Pancreas (tissue), 10 donors: ENCODE measurements around the gene HDAC5. TPM values are rescaled to one million over a fixed set of nuclear protein-coding genes. Genes with fewer than 3 reads are reported as not detected.
A peak's percentile ranks its signal among the peaks of the same experiment; 100 is the strongest.

ENCODE experiments used
- ATAC-seq, 4 donors: fragments of 200-7000 bp; cut with Tn5 transposase; one replicate each; pipeline versions ENCODE4 v1.8.0 to v1.9.1; 2020; ENCODE audit warnings: mild to moderate bottlenecking in 4 of 4, moderate library complexity in 4 of 4
- DNase-seq, 6 donors: peaks; one replicate each; pipeline ENCODE4 v3.0.0-alpha.2; 2020
- FAIRE-seq: peaks from 2 replicates; lab custom pipeline; 2012; peaks lifted over from hg19 to GRCh38; lab: Jason Lieb, UNC
- H3K27ac ChIP-seq, 4 donors: fragments of 200-600 bp; sonication (generic); 1 replicate in 3 of 4; 2 replicates in 1 of 4; pipeline versions ENCODE4 v1.5.0 to v1.8.0; 2020
- H3K27me3 ChIP-seq, 4 donors: fragments of 200-600 bp; one replicate each; pipeline ENCODE4 v1.8.0; 2021
- H3K36me3 ChIP-seq, 3 donors: fragments of 200-600 bp; sonication (generic) in 1 of 3; one replicate each; pipeline versions ENCODE4 v1.5.0 to v1.8.0; 2020 to 2021
- H3K4me1 ChIP-seq, 3 donors: fragments of 200-600 bp; one replicate each; pipeline ENCODE4 v1.8.0; 2021
- H3K4me3 ChIP-seq, 4 donors: fragments of 200-600 bp; sonication (generic) in 2 of 4; one replicate each; pipeline versions ENCODE4 v1.5.0 to v1.8.0; 2020 to 2021
- H3K9me3 ChIP-seq, 4 donors: fragments of 200-600 bp; one replicate each; pipeline ENCODE4 v1.8.0; 2021
- CTCF ChIP-seq, 4 donors: fragments of 200-600 bp; sonication (generic) in 3 of 4; IDR thresholded peaks; one replicate each; pipeline versions ENCODE4 v1.5.0 to v1.8.0; 2021; ENCODE audit warnings: antibody characterized with exemption in 4 of 4
- WGBS, 2 donors: extraction: QIAGEN DNeasy Blood & Tissue Kit; methylation state at CpG; one replicate each; pipeline ENCODE4 v1.1.7; 2013; 5-methylcytosine and 5-hydroxymethylcytosine counted together
- intact Hi-C, 3 donors: fragments of 100-400 bp; cut with DNase I; formaldehyde crosslinking; loops; one replicate each; pipeline versions ENCODE4 v1.11.1 to v1.14.2; 2022
- polyA plus RNA-seq, 2 donors: library from polyadenylated mRNA; stranded (reverse); fragments of 200-250 nt; gene quantifications; one replicate each; pipeline ENCODE4 v1.2.3, GENCODE V29; 2013
- total RNA-seq, 6 donors: library from RNA; stranded (reverse); fragmentation: NEBNext Ultra II Directional in 4 of 6; extraction: Animal tissue kit (Norgen Biotek cat#: 25700) in 4 of 6; gene quantifications; one replicate each; pipeline versions ENCODE4 v1.2.1 to v1.2.4, GENCODE V29; 2021 to 2023
- donor health status: healthy with polysubstance abuse.
- donor health status: DM: no; HTN: no; CAD: no; lungs with moderate emphysema.
- donor health status: DM: no; HTN: no; CAD: no.
- donor health status: control.
- donor health status: control.
- donor health status: Bipolar disorder and iron deficiency.
- donor health status: DM: yes; HTN: yes; CAD: no.
- donor health status: DM: no; HTN: no; CAD: no.
- donor health status: DM: no; HTN: no; CAD: no.
- donor health status: DM: yes; HTN: yes; CAD: no.

HDAC5 gene
- total and polyA plus RNA-seq, 8 donors = 10.9 to 38.1 (median 18.2) TPM

- intact Hi-C loops = no loop called here
- Histone ChIP-seq H3K9me3 (no peaks in the 10 kb centered on the region), H3K4me3 (no peak overlapping the region), H3K36me3 (peaks cover 0 to 10% (median 0%) of the 10 kb centered on the region in 3 donors), H3K4me1 (peaks cover 0 to 4% (median 0%) of the 10 kb centered on the region in 3 donors), H3K27me3 (no peaks in the 10 kb centered on the region), H3K27ac (no peak overlapping the region)
- ATAC-seq (no peak), DNase-seq (no peak), FAIRE-seq (no peak)
- WGBS, 2 donors = 92 to 93% methylated on average over 4 of the region's 4 CpGs
- no peak for TF ChIP-seq CTCF (IDR thresholded peaks at IDR 0.05)
Measured at GRCh38 chr17:44045486-44045885, 78.0 kb downstream of the HDAC5 start.

DNA sequence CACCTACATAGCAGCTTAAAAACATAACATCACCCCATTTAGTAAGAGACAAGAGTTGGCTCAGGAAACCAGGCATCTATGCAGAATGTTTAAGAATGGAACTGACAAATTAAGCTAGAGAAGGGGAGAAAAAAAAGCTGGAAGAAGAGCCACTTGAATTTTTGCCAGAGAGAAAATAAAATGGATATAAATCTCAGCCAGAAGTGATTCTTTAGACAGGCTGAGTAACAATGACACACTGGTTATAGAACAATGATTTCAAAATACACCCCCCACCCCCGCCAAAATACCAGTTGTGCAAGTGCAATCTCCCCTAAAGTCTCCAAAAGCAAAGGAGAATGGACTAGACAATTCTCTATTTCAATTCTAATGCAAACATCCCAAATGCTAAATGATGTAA is 79.4 kb downstream of the HDAC5 start:
- intact Hi-C loops = no loop called here
- TF ChIP-seq CTCF (IDR thresholded peaks at IDR 0.05) = no peak
- H3K36me3 ChIP-seq = peaks cover 0 to under 1% (median 0%) of the 10 kb centered on the region in 3 donors
- no peaks in the 10 kb centered on the region for H3K9me3 ChIP-seq
- ATAC-seq (no peak), FAIRE-seq (no peak), DNase-seq (no peak)
- H3K27me3 ChIP-seq = no peaks in the 10 kb centered on the region
- H3K4me3 ChIP-seq = no peak overlapping the region
- H3K27ac ChIP-seq = no peak overlapping the region
- 59 to 85% methylated on average over 1 of the region's 1 CpG for WGBS, 2 donors
- peaks cover 0 to 6% (median 0%) of the 10 kb centered on the region in 3 donors for H3K4me1 ChIP-seq

GRCh38 chr17:44043272-44043696 is 80.2 kb downstream of the HDAC5 start:
- no peak for TF ChIP-seq CTCF (IDR thresholded peaks at IDR 0.05)
- no peak overlapping the region for H3K4me3 ChIP-seq
- DNase-seq (no peak), FAIRE-seq (no peak), ATAC-seq (peak in 1 of 4 donors; percentile 39)
- no peak overlapping the region for H3K27ac ChIP-seq
- intact Hi-C loops = no loop called here
- H3K27me3 ChIP-seq = no peaks in the 10 kb centered on the region
- no peaks in the 10 kb centered on the region for H3K9me3 ChIP-seq
- H3K4me1 ChIP-seq = peaks cover 0 to 6% (median 0%) of the 10 kb centered on the region in 3 donors
- H3K36me3 ChIP-seq = no peaks in the 10 kb centered on the region
- 72 to 83% methylated on average over 4 of the region's 4 CpGs for WGBS, 2 donors

- intact Hi-C loops = no loop called here
- Histone ChIP-seq H3K36me3 (peaks cover 4 to 16% (median 5%) of the 10 kb centered on the region in 3 donors), H3K27ac (no peak overlapping the region), H3K27me3 (no peaks in the 10 kb centered on the region), H3K4me3 (no peak overlapping the region), H3K4me1 (peaks cover 0 to 6% (median 0%) of the 10 kb centered on the region in 3 donors), H3K9me3 (no peaks in the 10 kb centered on the region)
- 67 to 78% methylated on average over 6 of the region's 6 CpGs for WGBS, 2 donors
- TF ChIP-seq CTCF (IDR thresholded peaks at IDR 0.05) = no peak
- FAIRE-seq = no peak
- ATAC-seq = peak in 1 of 4 donors; percentile 23
- no peak for DNase-seq
Measured at GRCh38 chr17:44039829-44040635, 83.4 kb downstream of the HDAC5 start.

DNA sequence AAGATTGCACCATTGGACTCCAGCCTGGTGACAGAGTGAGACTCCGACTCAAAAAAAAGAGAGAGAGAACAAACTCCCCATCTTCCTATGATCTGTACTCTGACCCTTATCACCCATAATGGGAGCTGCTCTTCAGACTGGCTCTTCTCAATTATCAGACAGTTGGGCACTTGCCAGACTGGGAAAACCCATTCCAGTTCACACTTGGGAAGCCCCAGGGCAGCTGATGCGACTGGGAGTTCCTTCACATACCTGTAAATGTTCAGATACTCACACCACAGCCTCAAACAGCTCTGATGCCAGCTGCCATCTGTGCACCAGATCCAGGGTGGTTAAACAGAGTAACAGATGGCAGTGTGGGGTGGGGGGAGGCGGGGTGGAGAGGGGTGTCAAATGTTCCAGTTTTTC is 84.8 kb downstream of the HDAC5 start:
- WGBS, 2 donors = 85 to 86% methylated on average over 3 of the region's 3 CpGs
- ATAC-seq (no peak), FAIRE-seq (no peak), DNase-seq (no peak)
- Histone ChIP-seq H3K4me1 (peaks cover 0 to 6% (median 0%) of the 10 kb centered on the region in 3 donors), H3K27ac (no peak overlapping the region), H3K27me3 (no peaks in the 10 kb centered on the region), H3K4me3 (no peak overlapping the region), H3K9me3 (no peaks in the 10 kb centered on the region), H3K36me3 (peaks cover 4 to 16% (median 5%) of the 10 kb centered on the region in 3 donors)
- TF ChIP-seq CTCF (IDR thresholded peaks at IDR 0.05) = no peak
- intact Hi-C loops = no loop called here
